ENCODE results near the gene TYMS.

DNA sequence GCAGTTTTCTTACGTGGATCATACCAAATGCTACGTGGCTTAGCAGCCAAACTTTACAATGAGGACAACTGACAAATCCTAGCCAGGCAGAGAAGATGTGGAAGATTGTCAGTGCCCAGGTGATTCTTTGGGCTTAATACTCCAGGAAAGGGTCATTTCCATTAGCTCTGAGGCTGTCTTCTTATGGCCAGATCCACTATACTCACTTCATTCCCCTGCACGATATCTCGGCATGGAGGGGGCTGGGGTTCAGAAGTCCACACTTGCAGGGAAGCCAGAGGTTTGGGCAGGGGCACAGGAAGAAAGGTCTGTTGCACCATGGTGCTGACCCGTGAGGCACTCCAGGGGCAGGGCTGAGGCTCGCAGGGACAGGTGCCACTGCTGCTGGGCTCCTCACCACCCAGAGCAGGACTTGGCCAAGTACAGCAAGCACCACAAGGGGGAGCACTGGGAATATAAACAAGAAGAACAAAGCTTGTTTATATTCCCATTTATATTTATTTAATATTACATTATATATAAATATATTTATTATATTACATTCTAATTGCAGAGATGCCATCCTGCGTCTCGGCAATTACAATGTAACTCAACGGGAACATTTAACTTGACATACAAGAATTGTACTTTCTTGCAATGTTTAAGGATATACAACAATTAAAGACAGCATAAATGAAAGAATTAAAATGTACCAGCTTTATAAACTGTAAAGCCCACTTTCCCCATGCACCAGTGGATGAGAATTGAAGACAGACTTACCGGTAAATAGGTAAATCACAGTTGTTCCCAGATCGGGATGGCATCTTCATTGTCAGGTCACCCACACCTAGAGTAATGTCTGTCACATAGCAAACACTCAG lies 33.5 kb upstream of the TYMS start:
- TF ChIP-seq, protein P1, sequence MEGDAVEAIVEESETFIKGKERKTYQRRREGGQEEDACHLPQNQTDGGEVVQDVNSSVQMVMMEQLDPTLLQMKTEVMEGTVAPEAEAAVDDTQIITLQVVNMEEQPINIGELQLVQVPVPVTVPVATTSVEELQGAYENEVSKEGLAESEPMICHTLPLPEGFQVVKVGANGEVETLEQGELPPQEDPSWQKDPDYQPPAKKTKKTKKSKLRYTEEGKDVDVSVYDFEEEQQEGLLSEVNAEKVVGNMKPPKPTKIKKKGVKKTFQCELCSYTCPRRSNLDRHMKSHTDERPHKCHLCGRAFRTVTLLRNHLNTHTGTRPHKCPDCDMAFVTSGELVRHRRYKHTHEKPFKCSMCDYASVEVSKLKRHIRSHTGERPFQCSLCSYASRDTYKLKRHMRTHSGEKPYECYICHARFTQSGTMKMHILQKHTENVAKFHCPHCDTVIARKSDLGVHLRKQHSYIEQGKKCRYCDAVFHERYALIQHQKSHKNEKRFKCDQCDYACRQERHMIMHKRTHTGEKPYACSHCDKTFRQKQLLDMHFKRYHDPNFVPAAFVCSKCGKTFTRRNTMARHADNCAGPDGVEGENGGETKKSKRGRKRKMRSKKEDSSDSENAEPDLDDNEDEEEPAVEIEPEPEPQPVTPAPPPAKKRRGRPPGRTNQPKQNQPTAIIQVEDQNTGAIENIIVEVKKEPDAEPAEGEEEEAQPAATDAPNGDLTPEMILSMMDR (conservative IDR thresholded peaks at IDR 0.05; ENCODE audit: low read length) = peak; percentile 77
- no peak for TF ChIP-seq EZH2phosphoT487 (IDR thresholded peaks at IDR 0.05; ENCODE audit: borderline replicate concordance, low read depth, low read length)

All from OCI-LY7 (cell line).